ENCODE results near the gene TMEM178B. TPM values are rescaled to one million over a fixed set of nuclear protein-coding genes. Genes with fewer than 3 reads are reported as not detected.

The TMEM178B gene
- total and polyA plus RNA-seq, 7 donors: 0.16 to 4.7 (median 1.4) TPM; not detected in 2

GRCh38 chr7:141497391-141497790 lies 423.5 kb downstream of the TMEM178B start:
- no peak overlapping the region for H3K4me3 ChIP-seq
- H3K4me1 ChIP-seq: no peaks in the 10 kb centered on the region
- H3K9me3 ChIP-seq: no peaks in the 10 kb centered on the region
- H3K27ac ChIP-seq: no peak overlapping the region
- no peak for DNase-seq
- H3K27me3 ChIP-seq: no peaks in the 10 kb centered on the region
- TF ChIP-seq, protein P1, sequence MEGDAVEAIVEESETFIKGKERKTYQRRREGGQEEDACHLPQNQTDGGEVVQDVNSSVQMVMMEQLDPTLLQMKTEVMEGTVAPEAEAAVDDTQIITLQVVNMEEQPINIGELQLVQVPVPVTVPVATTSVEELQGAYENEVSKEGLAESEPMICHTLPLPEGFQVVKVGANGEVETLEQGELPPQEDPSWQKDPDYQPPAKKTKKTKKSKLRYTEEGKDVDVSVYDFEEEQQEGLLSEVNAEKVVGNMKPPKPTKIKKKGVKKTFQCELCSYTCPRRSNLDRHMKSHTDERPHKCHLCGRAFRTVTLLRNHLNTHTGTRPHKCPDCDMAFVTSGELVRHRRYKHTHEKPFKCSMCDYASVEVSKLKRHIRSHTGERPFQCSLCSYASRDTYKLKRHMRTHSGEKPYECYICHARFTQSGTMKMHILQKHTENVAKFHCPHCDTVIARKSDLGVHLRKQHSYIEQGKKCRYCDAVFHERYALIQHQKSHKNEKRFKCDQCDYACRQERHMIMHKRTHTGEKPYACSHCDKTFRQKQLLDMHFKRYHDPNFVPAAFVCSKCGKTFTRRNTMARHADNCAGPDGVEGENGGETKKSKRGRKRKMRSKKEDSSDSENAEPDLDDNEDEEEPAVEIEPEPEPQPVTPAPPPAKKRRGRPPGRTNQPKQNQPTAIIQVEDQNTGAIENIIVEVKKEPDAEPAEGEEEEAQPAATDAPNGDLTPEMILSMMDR (IDR thresholded peaks at IDR 0.05): no peak
- TF ChIP-seq EP300 (IDR thresholded peaks at IDR 0.05): no peak
- TF ChIP-seq POLR2AphosphoS5 (IDR thresholded peaks at IDR 0.05): no peak
- TF ChIP-seq POLR2A (IDR thresholded peaks at IDR 0.05): no peak
- no peaks in the 10 kb centered on the region for H3K36me3 ChIP-seq
- intact Hi-C loops (cut with DNase I): no loop called here
- 71 to 79% methylated on average over 5 of the region's 5 CpGs for whole genome bisulfite sequencing, 2 donors

GRCh38 chr7:141500608-141501007 lies 426.7 kb downstream of the TMEM178B start:
- TF ChIP-seq, protein P1 (IDR thresholded peaks at IDR 0.05): no peak
- TF ChIP-seq POLR2AphosphoS5 (IDR thresholded peaks at IDR 0.05) (no peak), POLR2A (IDR thresholded peaks at IDR 0.05) (no peak), EP300 (IDR thresholded peaks at IDR 0.05) (no peak)
- Histone ChIP-seq H3K36me3 (no peaks in the 10 kb centered on the region), H3K4me1 (no peaks in the 10 kb centered on the region), H3K4me3 (no peak overlapping the region), H3K27ac (no peak overlapping the region), H3K27me3 (no peaks in the 10 kb centered on the region), H3K9me3 (no peaks in the 10 kb centered on the region)
- intact Hi-C loops (cut with DNase I): no loop called here
- 91 to 93% methylated on average over 3 of the region's 3 CpGs for WGBS, 2 donors
- no peak for DNase-seq

- H3K4me1 ChIP-seq: no peaks in the 10 kb centered on the region
- WGBS, 2 donors: 90 to 93% methylated on average over 2 of the region's 2 CpGs
- no peaks in the 10 kb centered on the region for H3K27me3 ChIP-seq
- H3K4me3 ChIP-seq: no peak overlapping the region
- no peak for TF ChIP-seq POLR2A (IDR thresholded peaks at IDR 0.05)
- no peak for TF ChIP-seq POLR2AphosphoS5 (IDR thresholded peaks at IDR 0.05)
- TF ChIP-seq EP300 (IDR thresholded peaks at IDR 0.05): no peak
- TF ChIP-seq, protein P1 (IDR thresholded peaks at IDR 0.05): no peak
- H3K27ac ChIP-seq: no peak overlapping the region
- H3K36me3 ChIP-seq: no peaks in the 10 kb centered on the region
- no peaks in the 10 kb centered on the region for H3K9me3 ChIP-seq
- intact Hi-C loops (cut with DNase I): no loop called here
- no peak for DNase-seq
Observed at GRCh38 chr7:141501451-141501850, 427.6 kb downstream of the TMEM178B start.

DNA sequence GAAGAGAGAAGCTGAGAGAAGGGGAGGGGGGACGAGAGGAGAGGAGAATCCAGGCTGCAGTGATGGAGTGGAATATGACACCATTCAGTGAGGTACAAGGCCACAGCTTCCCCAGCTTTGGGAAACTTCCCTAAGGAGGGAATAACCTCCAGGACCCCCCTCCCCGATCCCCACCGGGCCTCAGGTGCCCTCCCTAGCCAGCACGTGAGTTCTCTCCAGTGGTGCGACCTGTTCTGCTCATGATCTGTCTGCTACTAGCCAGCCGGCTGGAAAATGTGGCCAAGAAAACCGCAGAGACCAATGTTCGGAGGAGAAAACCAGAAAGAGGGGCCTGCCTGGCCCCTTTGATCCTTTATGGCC lies 437.4 kb downstream of the TMEM178B start:
- DNase-seq: no peak
- H3K4me1 ChIP-seq: peaks cover 0 to 10% (median 8%) of the 10 kb centered on the region in 4 donors
- H3K9me3 ChIP-seq: peaks cover 0 to 2% (median 0%) of the 10 kb centered on the region in 4 donors
- intact Hi-C loops (cut with DNase I): no loop called here
- 3 to 5% methylated on average over 8 of the region's 8 CpGs for WGBS, 2 donors
- no peaks in the 10 kb centered on the region for H3K36me3 ChIP-seq
- TF ChIP-seq POLR2AphosphoS5 (IDR thresholded peaks at IDR 0.05) (no peak), POLR2A (IDR thresholded peaks at IDR 0.05) (no peak), EP300 (IDR thresholded peaks at IDR 0.05) (no peak)
- TF ChIP-seq, protein P1 (IDR thresholded peaks at IDR 0.05): no peak
- H3K4me3 ChIP-seq: no peak overlapping the region
- H3K27ac ChIP-seq: no peak overlapping the region
- peaks cover 7 to 34% (median 14%) of the 10 kb centered on the region in 3 donors for H3K27me3 ChIP-seq

Data from sigmoid colon (tissue), 7 donors.